ENCODE data around the gene GRAP2.

Gene GRAP2

GRCh38 chr22:40020956-40021355, 120.1 kb downstream of the GRAP2 start:
- Histone ChIP-seq H3K9me3 (ENCODE audit: control insufficient read depth, insufficient read depth, low read length) (no peaks in the 10 kb centered on the region), H3K36me3 (ENCODE audit: insufficient read depth, low read length) (no peaks in the 10 kb centered on the region), H3K4me1 (ENCODE audit: insufficient read depth, low read length) (0 out of 2 replicates have a peak, but pooled peaks cover 3% of the 10 kb centered on the region), H3K9ac (ENCODE audit: low read depth, low read length) (no peak overlapping the region)

- Histone ChIP-seq H3K9ac (ENCODE audit: low read depth, low read length) (no peak overlapping the region), H3K9me3 (ENCODE audit: control insufficient read depth, insufficient read depth, low read length) (no peaks in the 10 kb centered on the region), H3K36me3 (ENCODE audit: insufficient read depth, low read length) (no peaks in the 10 kb centered on the region), H3K4me1 (ENCODE audit: insufficient read depth, low read length) (0 out of 2 replicates have a peak, but pooled peaks cover 3% of the 10 kb centered on the region)
Observed at GRCh38 chr22:40021401-40022000, 120.6 kb downstream of the GRAP2 start.

- H3K36me3 ChIP-seq (ENCODE audit: insufficient read depth, low read length) = no peaks in the 10 kb centered on the region
- 0 out of 2 replicates have a peak, but pooled peaks cover 3% of the 10 kb centered on the region for H3K4me1 ChIP-seq (ENCODE audit: insufficient read depth, low read length)
- H3K9me3 ChIP-seq (ENCODE audit: control insufficient read depth, insufficient read depth, low read length) = no peaks in the 10 kb centered on the region
- no peak overlapping the region for H3K9ac ChIP-seq (ENCODE audit: low read depth, low read length)
Observed at GRCh38 chr22:40022536-40023240, 121.8 kb downstream of the GRAP2 start.

Measured in ES-I3 (cell line).